Psoas muscle (tissue), 8 donors: ENCODE measurements around the gene TRIM3. TPM values are rescaled to one million over a fixed set of nuclear protein-coding genes. Genes with fewer than 3 reads are reported as not detected.

Experiments used
- ATAC-seq, 4 donors: fragments of 200-7000 bp; cut with Tn5 transposase; one replicate each; pipeline ENCODE4 v1.9.1; 2020; ENCODE audit warnings: moderate library complexity in 3 of 4, mild to moderate bottlenecking in 2 of 4
- DNase-seq, 2 donors: peaks; one replicate each; pipeline ENCODE4 v3.0.0-alpha.2; 2020
- H3K27ac ChIP-seq: fragments of 200-600 bp; one replicate; pipeline ENCODE4 v1.8.0; 2022
- H3K27me3 ChIP-seq, 3 donors: fragments of 200-600 bp in 1 of 3; one replicate each; pipeline versions ENCODE4 v1.6.1 to v1.8.0; 2013 to 2022; ENCODE audit warnings: low read length in 2 of 3, mild to moderate bottlenecking in 2 of 3, moderate library complexity in 1 of 3; ENCODE audit not compliant: insufficient read depth in 3 of 3
- H3K36me3 ChIP-seq, 2 donors: fragments of 200-600 bp in 1 of 2; one replicate each; pipeline versions ENCODE4 v1.6.1 to v1.8.0; 2013 to 2022; ENCODE audit warnings: low read depth in 1 of 2, mild to moderate bottlenecking in 1 of 2, moderate library complexity in 1 of 2; ENCODE audit not compliant: insufficient read depth in 1 of 2
- H3K4me1 ChIP-seq: fragments of 200-600 bp; one replicate; pipeline ENCODE4 v1.8.0; 2022
- H3K4me3 ChIP-seq: fragments of 200-600 bp; one replicate; pipeline ENCODE4 v1.8.0; 2022; ENCODE audit warnings: mild to moderate bottlenecking
- H3K9me3 ChIP-seq: fragments of 200-600 bp; one replicate; pipeline ENCODE4 v1.8.0; 2022
- CTCF ChIP-seq: fragments of 200-600 bp; IDR thresholded peaks from one replicate; pipeline ENCODE4 v1.8.0; 2022; ENCODE audit warnings: antibody characterized with exemption
- WGBS, 3 donors: extraction: QIAGEN DNeasy Blood & Tissue Kit; methylation state at CpG; one replicate each; pipeline versions ENCODE4 v1.1.6 to v1.1.7; 2013; 5-methylcytosine and 5-hydroxymethylcytosine counted together
- intact Hi-C, 2 donors: fragments of 100-400 bp; cut with DNase I; formaldehyde crosslinking; loops; one replicate each; pipeline versions ENCODE4 v1.11.0 to v1.14.2; 2022
- polyA plus RNA-seq, 3 donors: library from polyadenylated mRNA; stranded (reverse); fragments of 200-250 nt; gene quantifications; one replicate each; pipeline ENCODE4 v1.2.3, GENCODE V29; 2013
- total RNA-seq, 4 donors: library from RNA; stranded (reverse); fragmentation: NEBNext Ultra II Directional in 2 of 4; extraction: Animal tissue kit (Norgen Biotek cat#: 25700) in 2 of 4; gene quantifications; one replicate each; pipeline versions ENCODE4 v1.2.1 to v1.2.4, GENCODE V29; 2021 to 2023
- donor health status: healthy with polysubstance abuse.
- donor health status: DM: no; HTN: no; CAD: no; lungs with moderate emphysema.
- donor health status: Bipolar disorder and iron deficiency.
- donor health status: healthy.
- donor health status: DM: yes; HTN: yes; CAD: no.
- donor health status: DM: no; HTN: no; CAD: no.
- donor health status: DM: no; HTN: no; CAD: no.
- donor health status: DM: yes; HTN: yes; CAD: no.

The TRIM3 gene
- total and polyA plus RNA-seq, 7 donors: 9.6 to 15.3 (median 12.5) TPM

DNA sequence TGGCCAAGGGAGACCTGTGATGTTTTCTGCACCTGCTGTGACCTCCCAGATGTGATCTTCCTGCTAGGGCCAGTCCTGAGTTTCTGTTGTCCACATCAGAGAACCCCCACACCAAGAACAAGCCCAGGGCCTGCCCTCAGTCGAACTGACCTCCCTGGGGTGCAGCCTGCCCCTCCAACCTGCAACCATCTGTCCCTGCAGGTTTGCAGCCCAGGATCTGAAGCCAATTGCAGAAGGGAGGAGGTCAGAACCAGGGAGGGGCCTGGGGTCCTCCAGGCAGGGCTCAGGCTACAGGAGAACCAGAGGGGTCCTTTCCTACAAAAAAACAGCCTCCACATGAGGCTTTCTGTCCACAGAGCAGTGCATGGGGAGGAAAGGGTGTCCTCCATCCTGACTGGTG is 807 bp downstream of the TRIM3 start:
- ATAC-seq (no peak), DNase-seq (no peak)
- H3K4me3 ChIP-seq: peak overlapping the region; percentile 91
- H3K36me3 ChIP-seq: peaks cover 0 to 17% of the 10 kb centered on the region in 2 donors
- TF ChIP-seq CTCF: no peak
- WGBS, 3 donors: 17 to 42% (median 20%) methylated on average over 1 of the region's 1 CpG
- H3K4me1 ChIP-seq: peaks cover 19% of the 10 kb centered on the region
- H3K9me3 ChIP-seq: no peaks in the 10 kb centered on the region
- H3K27me3 ChIP-seq: no peaks in the 10 kb centered on the region
- intact Hi-C loops: loop anchor here (5.0 to 10.0 kb wide), 2 partner anchors 134 to 238 kb away; partner anchors contain the start of genes CNGA4 (in 2 of the 2) and FHIP1B (in 2 of the 2)
- no peak overlapping the region for H3K27ac ChIP-seq

- WGBS, 3 donors: 85 to 91% (median 88%) methylated on average over 1 of the region's 1 CpG
- Histone ChIP-seq H3K27ac (peak overlapping the region; percentile 58), H3K4me1 (peaks cover 26% of the 10 kb centered on the region), H3K9me3 (no peaks in the 10 kb centered on the region), H3K36me3 (peaks cover 0 to 13% of the 10 kb centered on the region in 2 donors), H3K4me3 (no peak overlapping the region), H3K27me3 (no peaks in the 10 kb centered on the region)
- no peak for ATAC-seq
- intact Hi-C loops: no loop called here
- no peak for TF ChIP-seq CTCF
- DNase-seq: no peak
Measured at GRCh38 chr11:6469599-6469998, 4.1 kb downstream of the TRIM3 start.

DNA sequence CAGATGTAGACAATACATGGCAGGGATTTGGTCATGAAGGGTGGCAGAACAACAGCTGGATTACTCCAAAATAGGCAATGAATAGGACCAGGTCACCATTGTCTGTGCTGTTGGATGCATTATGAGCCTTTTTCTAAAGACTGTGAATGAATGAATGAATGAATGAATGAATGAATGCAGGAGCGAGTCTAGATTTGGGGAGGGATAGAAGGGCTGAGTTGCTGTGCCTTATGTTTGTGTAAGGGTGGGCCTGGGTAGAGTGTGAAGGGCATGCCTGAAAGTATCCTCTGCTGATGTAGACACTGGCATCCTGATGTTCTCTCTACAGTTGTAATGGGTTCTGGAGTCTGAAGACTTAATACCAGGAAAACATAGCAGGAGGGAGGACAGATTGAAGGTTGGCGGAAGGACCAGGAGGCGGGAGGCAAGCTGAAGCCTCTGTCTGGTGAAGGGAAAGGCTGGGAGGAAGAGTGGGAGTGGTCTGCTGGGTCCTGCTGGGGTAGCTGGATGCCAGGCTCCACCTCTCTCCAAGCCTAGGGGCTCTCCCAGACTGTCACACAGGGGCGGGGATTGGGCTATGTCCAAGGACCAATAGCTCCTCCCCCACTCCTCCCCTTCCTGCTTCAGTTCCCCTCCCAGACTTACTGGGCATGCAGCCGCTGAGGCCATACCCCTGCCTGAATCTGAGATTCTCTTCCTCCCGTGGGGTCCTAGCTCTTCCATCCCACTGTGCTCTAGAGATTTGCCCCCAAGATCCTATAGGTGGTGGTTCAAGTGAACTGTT is 4.8 kb downstream of the TRIM3 start:
- Histone ChIP-seq H3K27me3 (no peaks in the 10 kb centered on the region), H3K9me3 (no peaks in the 10 kb centered on the region), H3K4me3 (no peak overlapping the region), H3K4me1 (peaks cover 26% of the 10 kb centered on the region), H3K27ac (peak overlapping the region; percentile 58), H3K36me3 (peaks cover 3 to 20% of the 10 kb centered on the region in 2 donors)
- TF ChIP-seq CTCF: no peak
- WGBS, 3 donors: 28 to 53% (median 43%) methylated on average over 5 to 6 of the region's 6 CpGs
- DNase-seq (peak; percentile 84 to 92), ATAC-seq (peak; percentile 16 to 50 (median 46))
- intact Hi-C loops: no loop called here

- no peak overlapping the region for H3K27ac ChIP-seq
- H3K27me3 ChIP-seq: no peaks in the 10 kb centered on the region
- no peaks in the 10 kb centered on the region for H3K9me3 ChIP-seq
- peaks cover 11% of the 10 kb centered on the region for H3K4me1 ChIP-seq
- intact Hi-C loops: no loop called here
- TF ChIP-seq CTCF: no peak
- ATAC-seq: no peak
- no peak for DNase-seq
- 89 to 94% (median 91%) methylated on average over 1 of the region's 1 CpG for WGBS, 3 donors
- H3K36me3 ChIP-seq: peaks cover 4 to 95% of the 10 kb centered on the region in 2 donors
- no peak overlapping the region for H3K4me3 ChIP-seq
Measured at GRCh38 chr11:6459099-6459450, 14.7 kb downstream of the TRIM3 start.
